Measurements from ENCODE around the gene SLC16A4.

Gene SLC16A4

DNA sequence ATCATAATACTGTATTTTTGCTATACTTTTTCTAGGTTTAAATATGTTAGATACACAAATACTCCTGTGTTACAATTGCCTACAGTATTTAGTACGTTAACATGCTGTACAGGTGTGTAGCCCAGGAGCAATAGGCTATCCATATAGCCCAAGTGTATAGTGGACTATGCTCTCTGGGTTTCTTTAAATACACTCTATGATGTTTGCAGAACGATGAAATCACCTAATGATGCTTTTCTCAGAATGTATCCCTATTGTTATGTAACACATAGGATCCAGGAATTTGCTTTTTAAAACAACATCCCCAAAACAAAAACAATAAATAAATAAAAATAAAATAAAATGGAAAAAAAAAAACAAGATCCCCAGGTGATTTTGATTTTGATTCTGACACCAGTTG lies 69.8 kb downstream of the SLC16A4 start:
- DNase-seq = no peak

DNA sequence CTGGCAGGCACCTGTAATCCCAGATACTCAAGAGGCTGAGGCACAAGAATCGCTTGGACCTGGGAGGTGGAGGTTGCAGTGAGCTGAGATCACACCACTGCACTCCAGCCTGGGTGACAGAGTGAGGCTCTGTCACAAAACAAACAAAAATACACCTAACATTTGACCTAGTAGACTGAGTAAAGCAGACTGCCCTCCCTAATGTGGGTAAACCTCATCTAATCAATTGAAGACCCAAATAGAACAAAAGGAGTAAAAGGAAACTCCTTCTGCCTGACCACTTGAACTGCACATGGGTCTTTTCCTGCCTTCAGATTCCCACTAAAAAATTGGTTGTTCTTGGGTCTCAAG lies 70.7 kb downstream of the SLC16A4 start:
- DNase-seq = no peak

DNA sequence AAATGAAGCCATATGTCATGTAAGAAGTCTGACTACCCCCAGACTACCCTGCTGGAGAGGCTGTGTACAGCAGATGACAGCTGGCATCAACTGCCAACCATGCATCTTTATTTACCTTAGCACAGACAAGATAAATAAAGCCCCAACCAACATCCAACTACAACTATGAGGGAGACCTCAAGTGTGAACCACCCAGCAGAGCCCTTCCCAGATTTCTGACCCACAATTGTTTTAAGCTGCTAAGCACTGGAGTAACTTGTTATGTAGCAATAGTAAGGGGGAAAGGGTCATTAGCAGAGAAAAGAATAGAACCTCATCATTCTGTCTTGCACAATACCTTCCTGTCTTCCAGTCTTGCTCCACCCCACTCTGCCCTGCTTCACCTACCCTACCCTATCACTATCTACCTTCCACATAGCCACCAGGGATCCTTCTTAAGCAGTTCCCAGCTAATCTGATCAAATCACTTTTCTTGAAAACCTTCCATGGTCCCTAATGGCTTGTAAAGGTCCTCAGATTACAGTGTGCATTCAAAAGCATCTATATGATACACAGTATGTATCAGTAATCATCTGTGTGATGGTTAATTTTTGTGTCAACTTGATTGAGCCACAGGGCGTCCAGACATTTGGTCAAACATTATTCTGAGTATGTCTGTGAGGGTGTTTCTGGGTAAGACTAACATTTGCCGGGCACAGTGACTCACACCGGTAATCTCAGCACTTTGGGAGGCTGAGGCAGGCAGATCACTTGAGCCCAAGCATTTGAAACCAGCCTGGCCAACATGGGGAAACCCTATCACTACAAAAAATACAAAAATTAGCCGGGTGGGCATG lies 71.3 kb downstream of the SLC16A4 start:
- no peak for DNase-seq

DNA sequence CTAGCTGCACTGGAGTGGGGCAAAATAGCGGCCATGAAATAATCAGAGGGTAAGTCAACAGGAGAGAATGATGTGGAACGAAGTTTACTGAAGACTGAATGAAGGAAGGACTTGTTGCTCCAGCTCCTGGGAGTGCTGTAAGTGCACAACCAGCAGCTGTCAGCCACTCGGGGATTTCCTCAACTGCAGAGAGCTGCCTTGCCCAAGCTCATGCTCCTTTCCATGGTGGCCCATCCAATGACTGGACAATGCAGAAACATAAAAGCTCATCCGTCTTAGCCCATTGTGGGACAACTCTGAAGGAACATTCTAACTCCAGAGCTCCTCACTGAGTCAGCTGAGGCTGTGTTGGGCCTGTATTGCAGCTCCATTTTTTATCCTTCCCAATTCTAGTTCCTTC lies 72.8 kb downstream of the SLC16A4 start:
- DNase-seq = no peak

DNA sequence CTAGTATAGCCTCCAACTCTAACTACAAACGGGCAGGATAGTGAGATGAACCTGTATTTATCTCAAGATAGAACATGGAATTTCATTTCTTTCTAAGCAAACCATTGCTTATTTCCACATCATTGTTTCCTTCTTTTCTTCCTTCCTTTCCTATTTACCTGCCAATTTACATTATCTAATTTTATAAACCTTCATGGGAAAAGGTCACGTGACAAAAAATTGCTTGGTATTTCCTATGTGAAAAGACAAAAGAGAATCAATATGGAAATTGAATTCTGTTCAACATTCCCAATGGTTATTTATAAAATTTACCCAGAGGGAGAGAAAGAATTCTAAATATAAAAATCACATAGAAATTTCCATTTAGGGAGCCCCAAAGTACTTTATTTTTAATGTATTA lies 74.1 kb downstream of the SLC16A4 start:
- DNase-seq = no peak

All from NCI-H187 treated with DMSO at 0.1 percent for 48 hours (cell line).